GM23248 (cell line): ENCODE measurements around the gene SNUPN. TPM values are rescaled to one million over a fixed set of nuclear protein-coding genes. Genes with fewer than 3 reads are reported as not detected.

Source experiments
- DNase-seq: peaks from one replicate; pipeline ENCODE4 v3.0.0-alpha.2; 2015
- H2AFZ ChIP-seq: fragments of 200-600 bp; sonication (generic); 2 replicates; pipeline ENCODE4 v1.6.1; 2016; ENCODE audit warnings: antibody characterized with exemption
- H3F3A ChIP-seq: fragments of 200-600 bp; sonication (generic); 2 replicates; pipeline ENCODE4 v1.6.1; 2016; ENCODE audit warnings: mild to moderate bottlenecking, antibody characterized with exemption, mixed run types; ENCODE audit not compliant: insufficient read depth
- H3K27ac ChIP-seq: fragments of 200-600 bp; sonication (generic); 2 replicates; pipeline ENCODE4 v1.5.1; 2016; ENCODE audit warnings: mild to moderate bottlenecking
- H3K27me3 ChIP-seq: fragments of 200-600 bp; sonication (generic); replicated peaks from 2 replicates; pipeline ENCODE4 v1.6.1; 2016; ENCODE audit warnings: mild to moderate bottlenecking; ENCODE audit not compliant: insufficient read depth
- H3K36me3 ChIP-seq: fragments of 200-600 bp; sonication (generic); 2 replicates; pipeline ENCODE4 v1.6.1; 2016; ENCODE audit warnings: low read depth, mild to moderate bottlenecking
- H3K4me1 ChIP-seq: fragments of 200-600 bp; sonication (generic); 2 replicates; pipeline ENCODE4 v1.6.1; 2016; ENCODE audit warnings: mild to moderate bottlenecking; ENCODE audit not compliant: insufficient read depth
- H3K4me2 ChIP-seq: fragments of 200-600 bp; sonication (generic); one replicate; pipeline ENCODE4 v1.6.1; 2016; ENCODE audit warnings: mild to moderate bottlenecking; ENCODE audit not compliant: unreplicated experiment
- H3K4me3 ChIP-seq: fragments of 200-600 bp; sonication (generic); 2 replicates; pipeline ENCODE4 v1.5.1; 2016; ENCODE audit warnings: mild to moderate bottlenecking
- H3K79me2 ChIP-seq: fragments of 200-600 bp; sonication (generic); 2 replicates; pipeline ENCODE4 v1.6.1; 2016; ENCODE audit warnings: mild to moderate bottlenecking; ENCODE audit not compliant: insufficient read depth
- H3K9ac ChIP-seq: fragments of 200-600 bp; sonication (generic); 2 replicates; pipeline ENCODE4 v1.6.1; 2016; ENCODE audit warnings: mild to moderate bottlenecking
- H3K9me2 ChIP-seq: fragments of 200-600 bp; sonication (generic); 2 replicates; pipeline ENCODE4 v1.6.1; 2016; ENCODE audit warnings: mixed run types, mild to moderate bottlenecking, moderate library complexity; ENCODE audit not compliant: insufficient read depth
- H3K9me3 ChIP-seq: fragments of 200-600 bp; sonication (generic); one replicate; pipeline ENCODE4 v1.6.1; 2017; ENCODE audit warnings: low read depth
- H4K20me1 ChIP-seq: fragments of 200-600 bp; sonication (generic); 2 replicates; pipeline ENCODE4 v1.6.0; 2016; ENCODE audit not compliant: insufficient read depth
- EZH2 ChIP-seq: fragments of 200-600 bp; sonication (generic); IDR thresholded peaks from 2 replicates; pipeline ENCODE4 v1.6.1; 2018; ENCODE audit warnings: antibody characterized with exemption, mild to moderate bottlenecking; ENCODE audit not compliant: insufficient read depth, poor library complexity, severe bottlenecking
- EZH2phosphoT487 ChIP-seq: fragments of 200-600 bp; sonication (generic); IDR thresholded peaks from 2 replicates; pipeline ENCODE4 v1.6.1; 2018; ENCODE audit warnings: antibody characterized with exemption, moderate library complexity, mild to moderate bottlenecking, low read depth; ENCODE audit not compliant: insufficient read depth
- WGBS, 2 experiments: methylation state at CpG; one replicate each; pipeline ENCODE4 v1.1.6; 2015 to 2017; ENCODE audit warnings: low lambda C conversion rate in 2 of 2, low coverage in 1 of 2; ENCODE audit errors: missing lambda C conversion rate in 2 of 2; 5-methylcytosine and 5-hydroxymethylcytosine counted together
- in situ Hi-C: fragments of 300-500 bp; cut with MboI; formaldehyde crosslinking; loops from 2 replicates; pipeline ENCODE4 v1.15.0; 2020
- polyA plus RNA-seq: library from polyadenylated mRNA; unstranded; fragments of >200 nt; fragmentation: Nextera tagmentation; extraction: Ambion mirVana; gene quantifications from 2 replicates; pipeline ENCODE4 v1.2.1, GENCODE V29; 2016
- total RNA-seq: library from RNA; depleted of rRNA; stranded (reverse); fragments of >200 nt; shearing (Covaris generic); gene quantifications from 2 replicates; pipeline ENCODE4 v1.2.3, GENCODE V29; 2014; rRNA removed

SNUPN gene
- total RNA-seq (31.9 and 33.5 TPM in 2 replicates), polyA plus RNA-seq (38.0 and 41.5 TPM in 2 replicates)

GRCh38 chr15:75625542-75626347 is at the start of gene SNUPN:
Gene SNUPN (minus strand): TSS chr15:75625725. CDS start chr15:75621051, 4,674 bp downstream.
- 0 to 2% methylated on average over 30 to 46 of the region's 47 CpGs for WGBS, 2 experiments
- DNase-seq: peak; percentile 96
- peaks cover 24% of the 10 kb centered on the region for H3K79me2 ChIP-seq
- in situ Hi-C loops: no loop called here
- H3K4me2 ChIP-seq: peak within 1 kb of the TSS; percentile 80
- no peaks in the 10 kb centered on the region for H4K20me1 ChIP-seq
- no peaks in the 10 kb centered on the region for H3K9me2 ChIP-seq
- H3K9ac ChIP-seq: peak within 1 kb of the TSS; percentile 99
- H3K27me3 ChIP-seq: no peaks in the 10 kb centered on the region
- peak within 1 kb of the TSS; percentile 92 for H2AFZ ChIP-seq
- peak within 1 kb of the TSS; percentile 97 for H3K27ac ChIP-seq
- TF ChIP-seq EZH2phosphoT487 (no peak), EZH2 (no peak)
- H3K4me1 ChIP-seq: peaks cover 20% of the 10 kb centered on the region
- H3K4me3 ChIP-seq: peak within 1 kb of the TSS; percentile 98
- no peaks in the 10 kb centered on the region for H3K9me3 ChIP-seq
- peaks cover 38% of the 10 kb centered on the region for H3F3A ChIP-seq
- no peaks in the 10 kb centered on the region for H3K36me3 ChIP-seq

GRCh38 chr15:75674366-75674765 is 48.8 kb upstream of the SNUPN start:
- no peaks in the 10 kb centered on the region for H3K27me3 ChIP-seq
- in situ Hi-C loops: no loop called here
- DNase-seq: no peak
- H4K20me1 ChIP-seq: no peaks in the 10 kb centered on the region
- no peak overlapping the region for H3K4me2 ChIP-seq
- H3K4me1 ChIP-seq: peaks cover 21% of the 10 kb centered on the region
- no peaks in the 10 kb centered on the region for H3K9me3 ChIP-seq
- no peaks in the 10 kb centered on the region for H3K9me2 ChIP-seq
- TF ChIP-seq EZH2 (no peak), EZH2phosphoT487 (no peak)
- no peaks in the 10 kb centered on the region for H3K79me2 ChIP-seq
- no peaks in the 10 kb centered on the region for H3K36me3 ChIP-seq
- H3K4me3 ChIP-seq: no peak overlapping the region
- WGBS, 2 experiments: 85 to 86% methylated on average over 8 of the region's 8 CpGs
- H3K27ac ChIP-seq: no peak overlapping the region
- H3K9ac ChIP-seq: no peak overlapping the region; the same call in 1 of the 2 replicates
- no peak overlapping the region for H2AFZ ChIP-seq
- peaks cover 19% of the 10 kb centered on the region; the same call in 1 of the 2 replicates for H3F3A ChIP-seq

GRCh38 chr15:75673426-75674235 is 48.1 kb upstream of the SNUPN start:
- H3K79me2 ChIP-seq: no peaks in the 10 kb centered on the region
- TF ChIP-seq EZH2phosphoT487 (no peak), EZH2 (no peak)
- peak overlapping the region; percentile 53 for H3K4me2 ChIP-seq
- WGBS, 2 experiments: 35 to 53% methylated on average over 9 to 10 of the region's 10 CpGs
- no peaks in the 10 kb centered on the region for H4K20me1 ChIP-seq
- H3K27ac ChIP-seq: peak overlapping the region; percentile 81
- peaks cover 19% of the 10 kb centered on the region; the same call in 1 of the 2 replicates for H3F3A ChIP-seq
- H2AFZ ChIP-seq: no peak overlapping the region
- no peak overlapping the region for H3K4me3 ChIP-seq
- in situ Hi-C loops: no loop called here
- peaks cover 28% of the 10 kb centered on the region for H3K4me1 ChIP-seq
- H3K36me3 ChIP-seq: no peaks in the 10 kb centered on the region
- no peaks in the 10 kb centered on the region for H3K9me3 ChIP-seq
- DNase-seq: peak; percentile 90
- H3K9ac ChIP-seq: peak overlapping the region; percentile 74
- H3K9me2 ChIP-seq: no peaks in the 10 kb centered on the region
- no peaks in the 10 kb centered on the region for H3K27me3 ChIP-seq
